SK-N-DZ (cell line): Measurements from ENCODE around the gene CACNA2D4. TPM values are rescaled to one million over a fixed set of nuclear protein-coding genes. Genes with fewer than 3 reads are reported as not detected.
A peak's percentile ranks its signal among the peaks of the same experiment; 100 is the strongest.
"Not testable (repeated sequence)": the region's sequence is repeated elsewhere in the genome, so short reads cannot be mapped to it uniquely, and the experiment has no call there.

ENCODE experiments used
- DNase-seq: peaks from one replicate; pipeline ENCODE4 v3.0.0-alpha.2; 2015; ENCODE audit warnings: low spot score
- polyA plus RNA-seq, 2 experiments: library from polyadenylated mRNA; depleted of rRNA; stranded (reverse); fragments of >200 nt; gene quantifications; 2 replicates each; pipeline ENCODE4 v1.2.3, GENCODE V29; 2014

The CACNA2D4 gene, protein sequence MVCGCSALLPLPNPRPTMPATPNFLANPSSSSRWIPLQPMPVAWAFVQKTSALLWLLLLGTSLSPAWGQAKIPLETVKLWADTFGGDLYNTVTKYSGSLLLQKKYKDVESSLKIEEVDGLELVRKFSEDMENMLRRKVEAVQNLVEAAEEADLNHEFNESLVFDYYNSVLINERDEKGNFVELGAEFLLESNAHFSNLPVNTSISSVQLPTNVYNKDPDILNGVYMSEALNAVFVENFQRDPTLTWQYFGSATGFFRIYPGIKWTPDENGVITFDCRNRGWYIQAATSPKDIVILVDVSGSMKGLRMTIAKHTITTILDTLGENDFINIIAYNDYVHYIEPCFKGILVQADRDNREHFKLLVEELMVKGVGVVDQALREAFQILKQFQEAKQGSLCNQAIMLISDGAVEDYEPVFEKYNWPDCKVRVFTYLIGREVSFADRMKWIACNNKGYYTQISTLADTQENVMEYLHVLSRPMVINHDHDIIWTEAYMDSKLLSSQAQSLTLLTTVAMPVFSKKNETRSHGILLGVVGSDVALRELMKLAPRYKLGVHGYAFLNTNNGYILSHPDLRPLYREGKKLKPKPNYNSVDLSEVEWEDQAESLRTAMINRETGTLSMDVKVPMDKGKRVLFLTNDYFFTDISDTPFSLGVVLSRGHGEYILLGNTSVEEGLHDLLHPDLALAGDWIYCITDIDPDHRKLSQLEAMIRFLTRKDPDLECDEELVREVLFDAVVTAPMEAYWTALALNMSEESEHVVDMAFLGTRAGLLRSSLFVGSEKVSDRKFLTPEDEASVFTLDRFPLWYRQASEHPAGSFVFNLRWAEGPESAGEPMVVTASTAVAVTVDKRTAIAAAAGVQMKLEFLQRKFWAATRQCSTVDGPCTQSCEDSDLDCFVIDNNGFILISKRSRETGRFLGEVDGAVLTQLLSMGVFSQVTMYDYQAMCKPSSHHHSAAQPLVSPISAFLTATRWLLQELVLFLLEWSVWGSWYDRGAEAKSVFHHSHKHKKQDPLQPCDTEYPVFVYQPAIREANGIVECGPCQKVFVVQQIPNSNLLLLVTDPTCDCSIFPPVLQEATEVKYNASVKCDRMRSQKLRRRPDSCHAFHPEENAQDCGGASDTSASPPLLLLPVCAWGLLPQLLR
- not detected in 2 replicates for polyA plus RNA-seq (2014; cell fraction: cytosol; rRNA removed)
- 0.21 and 1.6 TPM in 2 replicates for polyA plus RNA-seq (2014; cell fraction: nucleus; rRNA removed)

- peak; percentile 5 for DNase-seq
These were observed at the start of gene CACNA2D4 for GRCh38 chr12:1918081-1918883. CACNA2D4 (minus strand) TSS chr12:1918652; CDS start chr12:1918473, 179 bp downstream.

- no peak for DNase-seq
These were observed 48.2 kb upstream of the CACNA2D4 start for GRCh38 chr12:1966561-1967226.

DNA sequence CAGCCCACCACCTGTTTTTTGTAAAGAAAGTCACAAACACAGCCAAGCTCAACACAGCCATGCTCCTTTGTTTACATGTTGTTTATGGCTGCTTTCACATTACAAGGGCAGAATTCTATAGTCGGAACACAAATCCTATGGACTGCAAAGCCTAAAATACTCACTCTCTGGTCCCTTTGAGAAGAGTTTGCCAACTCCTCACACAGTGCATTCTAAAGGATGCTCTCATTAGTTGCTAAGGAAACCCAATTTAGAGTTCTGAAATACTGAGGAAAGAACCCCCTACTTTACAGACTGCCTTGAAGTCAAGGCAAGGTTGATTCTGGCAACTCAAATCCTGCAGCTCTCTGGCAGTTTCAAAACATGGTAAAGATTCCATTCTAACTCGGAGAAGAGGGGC, 47.5 kb upstream of the CACNA2D4 start:
- no peak for DNase-seq

DNA sequence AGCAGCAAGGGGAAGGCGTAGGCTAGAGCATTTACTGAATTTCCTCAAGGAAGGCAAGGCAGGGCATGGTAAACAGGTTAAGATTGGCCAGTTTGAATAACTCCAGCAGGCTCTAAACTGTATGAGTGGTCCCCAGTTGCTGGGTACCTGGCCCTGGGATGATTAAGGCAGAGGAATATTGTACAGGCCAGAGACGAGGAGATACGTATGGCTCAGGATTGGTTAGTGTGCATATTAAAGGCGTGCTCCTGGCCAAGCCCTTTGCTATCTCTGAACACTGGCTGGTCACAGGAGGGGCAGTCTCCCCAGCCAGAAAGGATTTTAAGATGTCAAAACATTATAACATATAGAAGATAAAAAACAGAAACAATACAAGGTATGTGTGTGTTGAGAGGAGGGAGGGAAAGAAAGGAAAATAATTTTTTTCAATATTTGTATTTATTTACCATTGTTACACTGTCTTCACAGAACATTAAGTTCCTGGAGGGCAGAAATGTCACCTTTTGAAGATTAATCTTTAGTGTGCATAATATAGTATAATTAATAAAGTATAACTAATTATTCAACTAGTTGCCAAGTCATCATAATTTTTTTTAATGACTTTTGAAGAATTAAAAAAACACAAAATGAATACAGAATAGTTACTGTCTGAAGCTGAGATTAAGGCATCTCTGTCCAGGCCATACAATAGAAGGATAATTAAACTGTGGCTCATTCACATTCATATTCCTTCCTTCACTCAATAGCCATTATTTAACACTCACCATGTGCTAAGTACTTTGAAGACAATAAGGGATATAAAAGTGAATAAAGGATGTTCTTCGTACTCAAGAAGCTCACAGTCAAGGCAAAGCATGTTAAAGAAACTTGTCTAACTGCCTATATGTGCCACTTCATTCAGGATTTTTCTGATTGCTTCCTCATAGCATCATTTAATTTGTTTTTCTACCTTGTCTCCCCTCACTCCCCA, 43.9 kb upstream of the CACNA2D4 start:
- no peak for DNase-seq

- DNase-seq = no peak
These were observed 38.3 kb upstream of the CACNA2D4 start for GRCh38 chr12:1956716-1957115.

- DNase-seq = no peak
These were observed 31.5 kb upstream of the CACNA2D4 start for GRCh38 chr12:1949771-1950470.

DNA sequence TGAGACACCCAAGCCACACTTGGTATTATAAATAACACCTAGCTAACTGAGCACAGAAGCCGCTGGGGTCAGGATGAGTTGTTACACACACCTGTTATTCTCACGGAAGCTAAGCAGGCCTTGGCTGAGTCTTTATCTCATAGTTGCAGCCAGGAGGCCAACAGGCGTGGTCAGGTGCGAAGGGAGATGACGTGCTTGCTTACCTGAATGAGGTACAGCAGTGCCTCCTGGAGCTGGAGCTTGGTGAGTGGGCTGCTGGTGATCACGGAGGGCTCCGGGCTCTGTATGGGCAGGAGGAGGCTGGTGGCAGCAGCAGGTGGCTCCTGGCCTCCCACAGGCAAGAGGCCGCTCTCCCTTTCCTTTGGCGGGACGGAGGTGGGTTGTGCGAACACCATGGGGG, 30.4 kb upstream of the CACNA2D4 start:
- DNase-seq = no peak

GRCh38 chr12:1947081-1947480, 28.6 kb upstream of the CACNA2D4 start:
- DNase-seq = no peak

DNA sequence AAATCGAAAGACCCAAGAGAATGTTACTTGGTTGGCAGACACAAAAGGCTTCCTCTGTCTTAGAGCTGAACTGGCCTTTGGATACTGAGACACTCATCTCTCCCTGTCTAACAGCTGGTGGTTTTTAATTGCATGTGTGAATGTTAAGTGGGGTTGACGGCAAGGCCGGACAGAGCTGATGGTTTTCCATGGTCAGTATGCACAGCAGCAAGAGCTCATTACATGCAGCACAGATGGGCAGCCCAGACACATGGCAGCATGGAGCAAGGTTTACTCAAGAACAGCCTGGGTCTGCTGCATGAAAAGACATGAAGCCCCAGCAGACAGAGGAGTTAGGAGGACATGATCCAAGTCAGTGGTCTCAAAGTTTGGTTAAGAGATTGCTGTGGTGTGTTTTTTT, 27.8 kb upstream of the CACNA2D4 start:
- DNase-seq = no peak

GRCh38 chr12:1945502-1945901, 27.1 kb upstream of the CACNA2D4 start:
- not testable (repeated sequence) for DNase-seq

DNA sequence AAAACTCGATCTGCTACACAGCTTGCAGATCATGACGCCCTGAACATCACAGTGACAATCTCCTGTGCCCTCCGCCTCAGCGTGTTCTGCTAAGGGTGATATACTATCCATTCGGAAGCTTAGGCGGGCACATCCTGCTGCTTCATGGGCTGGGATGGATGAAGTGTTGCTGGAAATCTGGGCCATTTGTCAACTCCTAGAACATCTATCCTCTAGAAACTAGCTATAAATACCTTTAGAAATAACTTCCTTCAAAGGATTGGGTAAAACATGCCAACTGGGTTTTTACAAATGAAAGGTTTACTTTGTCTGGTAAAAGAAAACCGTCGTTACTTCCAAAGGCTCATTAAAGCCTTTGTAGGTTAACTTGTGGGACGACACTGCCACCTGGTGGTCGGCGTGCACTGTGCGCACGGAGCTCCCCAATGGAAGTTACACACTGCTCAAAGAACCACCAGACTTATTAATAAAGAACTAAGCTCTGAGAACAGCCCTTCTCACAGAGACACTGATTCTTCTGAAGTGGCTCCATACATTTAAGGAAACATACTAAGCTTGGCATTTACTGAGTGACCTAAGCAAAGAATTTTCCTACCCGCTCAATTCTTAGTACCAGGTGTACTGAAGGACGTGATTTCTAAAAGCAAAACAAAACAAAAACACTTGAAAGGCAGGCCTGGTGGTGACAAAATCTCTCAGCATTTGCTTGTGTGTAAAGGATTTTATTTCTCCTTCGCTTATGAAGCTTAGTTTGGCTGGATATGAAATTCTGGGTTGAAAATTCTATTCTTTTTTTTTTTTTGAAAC, 21.6 kb upstream of the CACNA2D4 start:
- peak; percentile 75 for DNase-seq

DNA sequence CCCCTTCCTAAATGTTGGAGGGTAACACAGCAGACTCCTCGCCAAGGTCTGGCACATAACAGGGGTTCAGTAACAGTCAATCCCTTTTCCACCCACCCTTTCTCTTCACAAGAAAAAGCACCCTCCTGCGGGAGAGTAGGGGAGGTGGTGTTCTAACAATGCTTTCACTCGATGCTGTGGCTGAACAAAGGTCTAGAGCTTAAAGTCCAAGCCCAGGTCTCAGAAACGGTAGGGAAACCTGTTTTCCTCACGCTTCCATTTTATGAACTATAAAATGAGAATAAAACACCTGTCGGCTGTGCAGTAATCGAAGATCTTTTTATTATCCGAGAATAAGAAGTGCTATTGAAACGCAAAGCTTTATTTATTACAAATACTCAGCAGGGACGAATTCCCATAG, 20.9 kb upstream of the CACNA2D4 start:
- no peak for DNase-seq

- DNase-seq = no peak
These were observed 19.2 kb upstream of the CACNA2D4 start for GRCh38 chr12:1937481-1938224.

- no peak for DNase-seq
These were observed 18.2 kb upstream of the CACNA2D4 start for GRCh38 chr12:1936406-1937320.

DNA sequence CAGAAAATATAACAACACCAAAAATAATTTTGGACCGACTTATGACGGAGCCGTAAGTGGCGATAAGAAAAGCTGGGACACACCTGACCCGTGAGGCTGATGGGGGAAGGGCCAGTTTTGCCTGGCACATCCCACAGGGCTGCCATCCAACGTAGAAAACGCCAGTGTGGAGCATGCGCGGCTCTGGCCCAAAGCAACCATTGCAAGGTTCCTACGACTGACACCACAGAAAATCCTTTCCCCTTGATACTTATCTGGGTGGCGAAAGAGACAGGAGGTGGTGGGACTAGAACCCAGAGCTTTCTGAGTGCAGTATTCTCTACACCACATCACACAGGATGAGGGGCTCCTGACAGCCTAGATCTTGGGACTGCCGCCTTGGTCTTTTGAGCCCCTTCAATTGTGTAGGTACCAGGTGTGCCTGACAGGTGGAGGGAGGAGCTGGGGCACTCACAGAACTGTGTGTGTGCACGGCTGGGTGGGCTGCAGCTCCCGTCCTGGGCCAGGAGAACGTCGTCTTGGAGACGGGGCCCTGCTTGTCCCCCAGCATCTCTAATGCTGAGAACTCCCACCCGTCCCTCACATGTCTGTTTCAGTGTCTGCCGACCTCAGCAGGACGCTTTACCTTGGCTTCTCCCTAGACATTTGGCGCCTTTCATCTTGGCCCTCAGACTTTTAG, 17.4 kb upstream of the CACNA2D4 start:
- no peak for DNase-seq
